GM18511 (cell line): Measurements from ENCODE around the gene NEK8.
"Not testable (repeated sequence)": the region's sequence is repeated elsewhere in the genome, so short reads cannot be mapped to it uniquely, and the experiment has no call there.

ENCODE experiments used
- ATAC-seq: cut with Tn5 transposase; IDR thresholded peaks from one replicate; pipeline ENCODE4 v1.9.1; 2021; ENCODE audit warnings: mild to moderate bottlenecking, moderate library complexity; ENCODE audit not compliant: unreplicated experiment

The NEK8 gene

DNA sequence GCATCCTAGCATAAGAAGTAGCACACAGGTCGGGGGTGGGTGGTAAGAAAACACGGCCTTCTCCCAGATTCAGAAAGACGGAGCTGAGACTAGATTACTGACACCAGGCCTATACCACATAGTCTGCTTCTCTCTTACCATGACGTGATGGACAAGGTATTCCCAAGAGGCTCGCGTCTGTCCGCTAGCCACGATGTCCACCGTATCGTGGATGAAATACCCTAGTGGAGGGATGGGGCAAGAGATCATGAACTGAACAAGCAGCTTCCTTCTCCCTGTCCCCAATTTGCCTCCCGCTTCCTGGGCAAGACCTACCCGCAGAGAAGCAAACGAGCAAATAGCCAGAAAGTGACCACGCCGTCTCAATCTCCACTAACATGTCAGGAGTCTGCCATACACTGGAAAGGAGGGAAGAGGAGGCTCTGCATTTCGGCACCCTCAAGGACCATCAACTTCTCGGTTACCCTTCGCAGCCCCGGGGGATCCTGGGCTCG is 3.4 kb upstream of the NEK8 start:
- no peak for ATAC-seq

DNA sequence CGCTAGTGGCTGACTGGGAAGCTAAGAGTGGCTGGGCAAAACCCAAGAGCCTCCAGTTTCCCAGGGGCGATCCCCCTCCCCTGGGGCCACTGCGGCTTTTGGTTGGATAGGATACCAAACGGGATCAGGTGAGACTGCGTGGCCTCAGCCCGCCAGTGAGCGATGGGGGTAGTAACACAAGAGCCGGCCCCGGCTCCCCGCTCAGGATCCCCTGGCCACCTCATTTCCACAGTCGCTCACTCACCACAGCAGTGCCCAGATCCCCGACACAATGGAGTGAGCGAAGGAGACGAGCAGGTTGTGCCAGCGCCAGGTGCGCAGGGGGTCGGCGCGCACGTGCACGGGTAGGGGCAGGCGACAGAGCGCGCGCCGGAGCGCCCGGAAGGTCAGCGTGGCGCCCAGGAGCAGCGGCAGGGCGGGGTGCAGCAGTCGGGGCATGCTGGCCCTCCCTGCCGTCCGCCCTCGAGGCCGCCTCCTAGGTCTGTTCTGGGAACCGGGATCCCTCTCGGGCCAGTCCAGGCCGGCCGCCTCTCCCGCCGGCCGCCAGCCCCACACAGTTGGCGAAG is 2.8 kb upstream of the NEK8 start:
- no peak for ATAC-seq

DNA sequence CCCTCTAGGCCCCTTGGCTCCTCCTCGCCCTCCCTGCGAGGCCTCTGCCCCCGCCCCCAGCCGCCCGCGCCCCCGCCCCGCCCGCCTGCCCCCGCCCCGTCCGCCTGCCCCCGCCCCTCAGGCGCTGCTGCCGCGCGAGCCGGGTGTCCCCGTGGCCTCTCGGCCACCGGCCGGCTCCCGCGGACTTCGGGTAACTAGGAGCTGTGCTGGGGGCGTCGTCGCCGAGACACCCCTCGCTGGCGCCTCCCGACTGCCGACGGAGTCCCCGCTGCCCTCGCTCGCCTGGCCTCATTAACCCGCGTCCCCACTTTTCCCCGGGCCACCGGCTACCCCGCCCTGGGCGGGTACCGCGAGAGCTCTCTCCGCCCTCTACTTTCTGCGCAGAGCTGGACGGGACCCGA is 2.4 kb upstream of the NEK8 start, which contains the start of gene TLCD1:
TSS of gene TLCD1 (minus strand) at position 8 of the 401 bp plus-strand sequence. CDS start 136 bp downstream, outside the sequence.
- no peak for ATAC-seq

DNA sequence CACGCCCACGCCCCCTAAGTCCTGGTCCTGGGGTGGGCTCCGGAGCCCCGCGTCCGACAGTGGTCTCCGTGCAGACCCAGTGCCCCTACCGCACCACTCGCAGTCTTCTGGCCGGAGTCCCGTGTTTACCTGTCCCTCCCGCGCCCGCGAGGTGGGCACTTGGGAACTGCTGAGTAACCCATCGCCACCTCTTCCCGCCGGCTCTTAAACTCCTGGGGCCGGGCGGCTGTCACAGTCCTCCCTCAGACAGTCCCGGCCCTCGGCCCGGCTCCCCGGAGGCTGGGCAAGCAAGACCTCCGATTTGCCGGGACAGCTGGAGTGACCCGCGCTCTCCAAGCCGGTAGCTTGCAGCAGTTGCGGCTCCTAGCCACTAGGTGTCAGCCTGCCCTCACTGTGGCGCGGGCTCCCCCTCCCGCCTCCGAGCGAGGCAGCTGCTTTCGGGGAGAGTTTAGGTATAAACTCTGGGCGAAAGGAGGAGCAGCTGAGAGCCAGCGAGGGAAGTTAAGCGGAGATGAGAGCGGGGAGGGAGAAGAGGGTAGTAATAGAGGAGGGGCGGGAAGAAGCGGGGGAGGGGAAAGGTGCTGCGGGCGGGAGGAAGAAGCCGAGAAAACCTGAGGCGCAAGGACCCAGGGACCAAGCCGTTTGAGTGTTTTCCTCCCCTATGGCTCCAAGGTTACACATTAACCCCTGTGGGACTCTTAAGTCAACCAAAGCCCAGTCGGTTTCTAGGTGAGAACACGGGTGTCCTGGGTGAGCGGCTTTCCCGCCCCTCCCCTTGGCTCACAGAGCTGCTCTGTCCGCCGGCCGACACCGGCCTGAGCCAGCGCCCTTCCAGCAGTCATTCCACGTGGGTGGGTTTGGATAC is 1.7 kb upstream of the NEK8 start:
- ATAC-seq = peak; percentile 50

DNA sequence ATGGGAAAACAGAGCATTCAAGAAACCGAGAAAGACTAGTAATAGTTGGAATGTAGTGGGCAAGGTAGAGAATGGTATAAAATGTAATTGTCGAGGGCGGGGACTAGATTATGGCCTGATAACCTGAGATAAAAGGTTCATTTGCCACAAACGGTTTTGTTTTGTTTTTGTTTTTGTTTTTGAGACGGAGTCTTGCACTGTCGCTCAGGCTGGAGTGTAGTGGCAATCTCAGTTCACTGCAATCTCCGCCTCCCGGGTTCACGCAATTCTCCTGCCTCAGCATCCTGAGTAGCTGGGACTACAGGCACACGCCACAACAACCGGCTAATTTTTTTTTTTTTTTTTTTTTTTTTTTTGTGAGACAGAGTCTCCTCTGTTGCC is 1.4 kb downstream of the NEK8 start:
- no peak for ATAC-seq

DNA sequence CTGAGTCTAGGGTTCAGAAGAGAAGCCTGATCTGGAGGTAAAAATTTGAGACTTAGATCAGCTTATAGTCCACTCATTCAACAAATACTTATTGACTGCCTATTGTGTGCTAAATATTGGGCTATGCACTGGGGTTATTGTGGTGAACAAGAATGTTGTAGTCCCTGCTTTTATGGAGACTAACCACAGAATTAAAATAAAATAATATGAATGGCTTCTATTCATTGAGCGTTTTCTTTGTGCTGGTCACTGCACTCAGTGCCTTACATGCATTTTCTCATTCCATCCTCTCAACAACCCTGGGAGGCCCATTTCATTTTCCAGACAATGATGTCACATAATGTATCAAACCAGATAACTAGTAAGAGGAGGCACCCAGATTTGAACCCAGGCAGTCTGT is 4.8 kb downstream of the NEK8 start:
- ATAC-seq = no peak

DNA sequence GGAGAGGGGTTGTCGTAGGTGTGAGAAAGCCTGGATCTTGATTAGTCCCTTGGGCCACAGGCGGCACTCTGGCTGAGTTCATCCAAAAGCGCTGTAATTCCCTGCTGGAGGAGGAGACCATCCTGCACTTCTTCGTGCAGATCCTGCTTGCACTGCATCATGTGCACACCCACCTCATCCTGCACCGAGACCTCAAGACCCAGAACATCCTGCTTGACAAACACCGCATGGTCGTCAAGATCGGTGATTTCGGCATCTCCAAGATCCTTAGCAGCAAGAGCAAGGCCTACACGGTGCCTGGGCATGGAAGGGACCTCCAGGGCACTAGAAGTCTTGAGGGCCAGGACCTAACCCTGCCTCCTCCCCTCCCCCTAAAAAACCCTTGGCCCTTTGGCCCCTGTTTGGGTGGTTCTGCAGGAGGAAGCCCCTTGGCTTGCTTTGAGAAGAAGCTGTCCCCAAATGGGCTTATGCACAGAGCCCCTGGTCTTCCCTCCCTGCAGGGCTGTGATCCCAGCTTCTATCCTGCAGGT is 6.2 kb downstream of the NEK8 start:
- no peak for ATAC-seq

DNA sequence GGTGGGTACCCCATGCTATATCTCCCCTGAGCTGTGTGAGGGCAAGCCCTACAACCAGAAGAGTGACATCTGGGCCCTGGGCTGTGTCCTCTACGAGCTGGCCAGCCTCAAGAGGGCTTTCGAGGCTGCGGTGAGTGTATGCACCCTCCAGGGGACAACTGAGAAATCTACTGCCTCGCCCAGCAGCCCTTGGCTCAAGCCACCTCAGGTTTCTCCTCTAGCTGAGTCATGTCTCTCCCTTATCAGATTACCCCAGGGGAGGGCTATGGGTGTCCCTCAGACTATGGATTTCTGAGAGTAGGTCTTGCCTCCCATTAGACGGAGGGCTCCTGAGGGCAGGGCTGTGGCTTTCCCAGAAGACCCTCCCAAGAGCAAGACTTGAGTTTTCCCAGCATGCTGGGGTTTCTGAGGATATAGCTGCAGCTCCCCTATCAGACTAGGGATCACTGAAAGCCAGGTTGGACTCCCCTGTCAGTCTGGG is 6.7 kb downstream of the NEK8 start:
- ATAC-seq = no peak

DNA sequence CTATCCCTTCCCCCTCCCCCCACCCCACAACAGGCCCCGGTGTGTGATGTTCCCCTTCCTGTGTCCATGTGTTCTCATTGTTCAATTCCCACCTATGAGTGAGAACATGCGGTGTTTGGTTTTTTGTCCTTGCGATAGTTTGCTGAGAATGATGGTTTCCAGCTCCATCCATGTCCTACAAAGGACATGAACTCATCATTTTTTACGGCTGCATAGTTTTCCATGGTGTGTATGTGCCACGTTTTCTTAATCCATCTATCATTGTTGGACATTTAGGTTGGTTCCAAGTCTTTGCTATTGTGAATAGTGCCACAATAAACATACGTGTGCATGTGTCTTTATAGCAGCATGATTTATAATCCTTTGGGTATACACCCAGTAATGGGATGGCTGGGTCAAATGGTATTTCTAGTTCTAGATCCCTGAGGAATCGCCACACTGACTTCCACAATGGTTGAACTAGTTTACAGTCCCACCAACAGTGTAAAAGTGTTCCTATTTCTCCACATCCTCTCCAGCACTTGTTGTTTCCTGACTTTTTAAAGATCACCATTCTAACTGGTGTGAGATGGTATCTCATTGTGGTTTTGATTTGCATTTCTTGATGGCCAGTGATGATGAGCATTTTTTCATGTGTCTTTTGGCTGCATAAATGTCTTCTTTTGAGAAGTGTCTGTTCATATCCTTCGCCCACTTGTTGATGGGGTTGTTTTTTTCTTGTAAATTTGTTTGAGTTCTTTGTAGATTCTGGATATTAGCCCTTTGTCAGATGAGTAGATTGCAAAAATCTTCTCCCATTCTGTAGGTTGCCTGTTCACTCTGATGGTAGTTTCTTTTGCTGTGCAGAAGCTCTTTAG is 7.6 kb downstream of the NEK8 start:
- not testable (repeated sequence) for ATAC-seq

DNA sequence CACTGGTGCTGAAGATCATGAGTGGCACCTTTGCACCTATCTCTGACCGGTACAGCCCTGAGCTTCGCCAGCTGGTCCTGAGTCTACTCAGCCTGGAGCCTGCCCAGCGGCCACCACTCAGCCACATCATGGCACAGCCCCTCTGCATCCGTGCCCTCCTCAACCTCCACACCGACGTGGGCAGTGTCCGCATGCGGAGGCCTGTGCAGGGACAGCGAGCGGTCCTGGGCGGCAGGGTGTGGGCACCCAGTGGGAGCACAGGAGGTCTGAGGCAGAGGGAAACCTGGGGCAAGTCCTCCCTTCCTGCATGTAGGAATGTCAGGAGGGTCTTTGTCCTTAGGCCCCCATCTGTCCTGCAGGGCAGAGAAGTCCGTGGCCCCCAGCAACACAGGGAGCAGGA is 8.7 kb downstream of the NEK8 start:
- no peak for ATAC-seq

DNA sequence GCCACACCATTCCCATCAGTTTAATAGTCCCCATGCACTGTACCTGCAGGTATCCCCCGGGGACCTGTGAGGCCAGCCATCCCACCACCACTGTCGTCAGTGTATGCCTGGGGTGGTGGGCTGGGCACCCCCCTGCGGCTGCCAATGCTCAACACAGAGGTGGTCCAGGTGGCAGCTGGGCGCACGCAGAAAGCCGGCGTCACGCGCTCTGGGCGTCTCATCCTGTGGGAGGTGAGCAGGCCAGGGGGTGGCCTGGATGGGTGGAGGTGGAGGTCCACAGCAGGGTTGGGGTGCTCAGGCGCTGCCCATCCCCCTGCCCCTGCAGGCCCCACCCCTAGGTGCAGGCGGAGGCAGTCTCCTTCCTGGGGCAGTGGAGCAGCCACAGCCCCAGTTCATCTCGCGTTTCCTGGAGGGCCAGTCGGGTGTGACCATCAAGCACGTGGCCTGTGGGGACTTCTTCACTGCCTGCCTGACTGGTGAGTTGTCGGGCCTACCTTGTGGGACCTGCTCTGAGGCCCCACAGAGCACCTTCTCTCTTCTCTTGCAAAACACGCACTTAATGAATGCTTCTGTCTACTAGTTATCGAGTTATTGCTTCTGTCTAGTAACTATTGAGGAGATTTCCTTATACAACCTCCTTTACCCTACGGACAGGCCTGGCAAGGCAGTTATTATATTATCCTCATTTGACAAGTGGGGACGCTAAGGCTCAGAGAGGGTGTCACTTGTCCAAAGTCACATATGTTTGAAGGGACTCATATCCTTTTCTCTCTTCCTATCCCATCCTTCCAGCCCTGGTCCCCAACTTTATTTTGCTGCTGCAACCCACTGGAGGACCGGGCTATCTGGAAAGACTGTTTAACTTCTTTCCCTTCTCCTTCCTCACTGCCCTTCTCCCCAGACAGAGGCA is 9.4 kb downstream of the NEK8 start:
- peak; percentile 71 for ATAC-seq

DNA sequence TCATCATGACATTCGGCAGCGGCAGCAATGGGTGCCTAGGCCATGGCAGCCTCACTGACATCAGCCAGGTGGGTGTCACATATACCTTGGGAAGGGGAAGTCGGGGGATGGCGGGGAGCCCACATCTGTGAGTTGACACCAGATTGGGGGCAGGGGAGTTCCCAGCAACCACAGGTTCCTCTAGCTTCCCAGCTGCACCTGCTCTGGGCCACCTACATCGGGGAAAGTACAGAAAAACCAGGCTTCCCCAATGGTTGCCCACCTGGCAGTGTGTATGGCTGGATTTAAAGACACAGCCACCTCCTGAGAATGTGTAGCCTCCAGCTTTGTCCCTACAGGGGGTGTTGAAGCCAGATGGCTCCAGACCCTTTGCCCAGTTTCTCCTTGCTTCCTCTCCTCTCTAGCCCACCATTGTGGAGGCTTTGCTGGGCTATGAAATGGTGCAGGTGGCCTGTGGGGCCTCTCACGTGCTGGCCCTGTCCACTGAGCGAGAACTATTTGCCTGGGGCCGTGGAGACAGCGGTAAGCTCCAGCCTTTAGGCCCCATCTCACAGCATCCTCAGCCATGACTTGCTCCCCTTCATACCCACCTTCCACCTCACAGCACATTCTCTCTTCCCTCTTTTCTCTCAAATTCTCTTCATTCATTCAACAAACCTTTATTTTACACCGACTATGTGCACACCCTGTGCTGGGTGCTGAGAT is 10.2 kb downstream of the NEK8 start:
- no peak for ATAC-seq

DNA sequence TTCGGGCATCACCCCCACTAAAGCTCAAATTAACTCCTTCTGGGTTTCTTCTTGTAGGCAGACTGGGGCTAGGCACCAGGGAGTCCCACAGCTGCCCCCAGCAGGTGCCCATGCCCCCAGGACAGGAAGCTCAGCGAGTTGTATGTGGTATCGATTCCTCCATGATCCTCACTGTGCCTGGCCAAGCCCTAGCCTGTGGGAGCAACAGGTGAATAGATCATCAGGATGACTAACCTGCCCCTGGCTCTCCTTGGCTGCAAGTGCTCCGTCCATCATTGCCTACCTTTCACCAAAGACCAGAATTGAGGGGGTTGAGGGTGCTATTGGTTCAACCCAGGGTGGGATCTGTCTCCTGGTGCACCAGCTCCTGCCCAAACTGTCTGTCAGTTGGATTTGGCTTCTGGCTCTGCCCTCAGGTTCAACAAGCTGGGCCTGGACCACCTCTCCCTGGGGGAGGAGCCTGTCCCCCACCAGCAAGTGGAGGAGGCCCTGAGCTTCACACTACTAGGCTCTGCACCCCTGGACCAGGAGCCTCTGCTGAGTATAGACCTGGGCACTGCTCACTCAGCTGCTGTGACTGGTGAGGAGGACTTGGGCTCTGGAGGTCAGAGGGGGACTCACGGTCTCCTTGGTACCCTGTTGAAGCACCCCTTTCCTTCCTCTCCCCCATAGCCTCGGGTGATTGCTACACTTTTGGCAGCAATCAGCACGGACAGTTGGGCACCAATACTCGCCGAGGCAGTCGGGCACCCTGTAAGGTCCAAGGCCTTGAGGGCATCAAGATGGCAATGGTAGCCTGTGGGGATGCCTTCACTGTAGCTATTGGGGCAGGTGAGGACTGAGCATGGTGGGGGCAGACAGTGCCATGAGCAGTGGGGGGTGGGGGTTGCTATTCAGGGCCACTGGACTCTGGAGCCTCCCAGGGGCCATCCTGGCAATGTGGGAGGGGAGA is 12.1 kb downstream of the NEK8 start:
- no peak for ATAC-seq

DNA sequence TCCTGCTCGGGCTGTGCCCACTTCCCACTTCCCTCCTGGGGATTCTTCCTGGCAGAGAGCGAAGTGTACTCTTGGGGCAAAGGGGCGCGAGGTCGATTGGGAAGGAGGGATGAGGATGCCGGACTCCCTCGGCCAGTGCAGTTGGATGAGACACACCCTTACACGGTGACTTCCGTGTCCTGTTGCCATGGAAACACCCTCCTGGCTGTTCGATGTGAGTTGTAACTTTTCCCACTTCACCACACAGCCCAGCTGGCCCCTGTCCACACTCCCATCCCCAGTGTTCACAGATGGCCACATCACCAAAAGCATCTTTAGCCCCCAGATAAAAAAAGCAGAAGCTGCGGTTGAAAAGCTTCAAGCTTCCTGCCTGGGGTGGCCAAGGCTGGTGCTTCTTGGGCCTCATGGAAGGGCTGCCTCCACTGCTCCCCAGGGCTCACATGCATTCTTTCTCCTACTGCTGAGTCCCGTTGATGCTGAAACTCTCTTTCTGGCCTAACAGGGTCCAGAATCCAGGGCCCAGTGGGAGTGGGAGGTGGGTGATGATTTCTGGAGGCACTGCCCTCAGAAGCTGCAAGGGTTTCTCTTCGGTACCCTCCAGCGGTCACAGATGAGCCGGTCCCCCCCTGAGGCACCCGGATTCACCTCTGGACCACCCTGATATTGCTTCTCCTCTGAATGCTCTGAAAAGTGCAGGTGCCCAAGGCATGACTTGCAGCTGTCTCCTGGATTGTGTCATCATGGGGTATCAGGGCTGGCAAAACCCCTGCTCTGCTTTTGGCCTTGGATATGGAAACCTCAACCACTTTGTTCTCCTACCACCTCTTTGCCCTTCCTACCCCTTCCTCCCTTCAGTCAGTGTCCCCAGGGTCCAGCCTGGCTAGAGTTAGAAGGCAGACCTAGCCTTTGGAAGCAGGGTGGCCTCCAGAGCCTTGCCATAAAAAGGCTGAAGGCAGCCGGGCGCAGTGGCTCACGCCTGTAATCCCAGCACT is 13.1 kb downstream of the NEK8 start:
- no peak for ATAC-seq

DNA sequence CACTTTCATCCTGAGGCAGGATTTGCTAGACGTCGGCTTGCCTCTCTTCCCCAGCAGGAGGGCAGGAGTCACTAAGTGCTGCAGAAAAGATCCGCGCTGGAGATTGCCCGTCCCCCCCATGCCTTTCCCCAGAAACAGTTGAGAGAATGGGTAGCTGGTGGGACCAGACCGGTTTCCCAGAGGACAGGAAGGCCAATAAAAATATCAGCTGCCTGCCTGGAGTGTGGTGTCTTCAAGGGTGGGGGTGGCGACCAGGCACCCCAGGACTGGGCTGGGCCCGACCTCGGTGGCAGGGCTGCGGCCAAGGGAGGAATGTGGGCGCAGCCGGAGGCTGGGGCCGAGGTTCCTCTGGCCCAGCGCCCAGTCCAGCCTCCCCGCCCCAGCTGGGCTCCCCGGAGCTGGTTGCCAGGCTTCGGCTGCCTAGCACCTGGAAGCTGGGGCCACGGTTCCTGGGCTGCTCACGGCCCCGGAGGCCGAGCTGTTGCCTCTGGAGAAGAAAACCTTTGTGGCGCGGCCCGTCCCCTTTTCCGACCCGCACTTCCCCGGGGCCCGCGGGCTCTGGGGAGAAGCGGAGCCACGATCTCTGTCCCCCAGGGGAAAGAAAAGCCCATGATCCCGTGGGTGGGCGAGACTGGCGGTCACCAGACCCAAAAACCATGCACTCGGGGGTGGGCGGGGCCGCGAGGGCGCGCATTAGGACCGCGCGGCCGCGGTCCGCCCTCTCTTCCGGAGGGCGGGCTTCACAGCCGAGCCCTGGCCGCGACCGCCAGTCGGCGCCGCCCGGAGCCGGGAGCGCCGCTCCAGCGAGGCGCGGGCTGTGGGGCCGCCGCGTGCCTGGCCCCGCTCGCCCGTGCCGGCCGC is 14.9 kb downstream of the NEK8 start, which contains the start of gene TRAF4:
TSS of gene TRAF4 (plus strand) at position 769 of the 861 bp plus-strand sequence. CDS start 102 bp downstream, outside the sequence.
- ATAC-seq = peak; percentile 65
